H9 (cell line): ENCODE results near the gene TFPI. TPM values are rescaled to one million over a fixed set of nuclear protein-coding genes. Genes with fewer than 3 reads are reported as not detected.
"Not testable (repeated sequence)": the region's sequence is repeated elsewhere in the genome, so short reads cannot be mapped to it uniquely, and the experiment has no call there.

Source experiments
- DNase-seq: peaks from one replicate; pipeline ENCODE4 v3.0.0-alpha.2; 2017
- H2AFZ ChIP-seq: one replicate; pipeline ENCODE4 v1.6.1; 2013; ENCODE audit warnings: mild to moderate bottlenecking, low read length, control low read depth, moderate library complexity
- H2AK5ac ChIP-seq: 2 replicates; pipeline ENCODE4 v1.6.1; 2013; ENCODE audit warnings: low read length, control low read depth, mixed read lengths; ENCODE audit not compliant: insufficient read length
- H2BK120ac ChIP-seq: one replicate; pipeline ENCODE4 v1.6.1; 2013; ENCODE audit warnings: low read depth, mild to moderate bottlenecking, low read length, control low read depth, inconsistent platforms; ENCODE audit not compliant: poor library complexity, severe bottlenecking
- H2BK12ac ChIP-seq: 2 replicates; pipeline ENCODE4 v1.6.1; 2013; ENCODE audit warnings: low read length, control low read depth, mixed read lengths, low read depth; ENCODE audit not compliant: insufficient read length
- H2BK15ac ChIP-seq: 2 replicates; pipeline ENCODE4 v1.6.1; 2013; ENCODE audit warnings: low read depth, low read length, control low read depth
- H2BK20ac ChIP-seq: one replicate; pipeline ENCODE4 v1.6.1; 2013; ENCODE audit warnings: low read depth, mild to moderate bottlenecking, low read length, control low read depth, inconsistent platforms; ENCODE audit not compliant: poor library complexity, severe bottlenecking
- H2BK5ac ChIP-seq: 2 replicates; pipeline ENCODE4 v1.6.1; 2013; ENCODE audit warnings: low read length, control low read depth, mixed read lengths; ENCODE audit not compliant: insufficient read length
- H3K14ac ChIP-seq: 2 replicates; pipeline ENCODE4 v1.6.1; 2013; ENCODE audit warnings: low read length, control low read depth; ENCODE audit not compliant: insufficient read depth
- H3K18ac ChIP-seq: 2 replicates; pipeline ENCODE4 v1.6.1; 2013; ENCODE audit warnings: low read depth, mild to moderate bottlenecking, mixed read lengths, low read length, control low read depth; ENCODE audit not compliant: insufficient read length
- H3K23ac ChIP-seq: 2 replicates; pipeline ENCODE4 v1.6.1; 2013; ENCODE audit warnings: low read length, control low read depth, mixed read lengths, low read depth; ENCODE audit not compliant: insufficient read length
- H3K23me2 ChIP-seq: 2 replicates; pipeline ENCODE4 v1.6.1; 2013; ENCODE audit warnings: low read depth, mild to moderate bottlenecking, mixed read lengths, low read length, control low read depth; ENCODE audit not compliant: insufficient read length, poor library complexity, severe bottlenecking
- H3K27ac ChIP-seq: 2 replicates; pipeline ENCODE4 v1.5.1; 2013; ENCODE audit warnings: low read length, control low read depth, mixed read lengths, low read depth; ENCODE audit not compliant: insufficient read length
- H3K27me3 ChIP-seq: 2 replicates; pipeline ENCODE4 v1.6.1; 2013; ENCODE audit warnings: low read length, control low read depth, inconsistent platforms; ENCODE audit not compliant: insufficient read depth
- H3K4ac ChIP-seq: 2 replicates; pipeline ENCODE4 v1.6.1; 2013; ENCODE audit warnings: low read depth, mild to moderate bottlenecking, control low read depth, inconsistent platforms, low read length, moderate library complexity
- H3K4me1 ChIP-seq: 2 replicates; pipeline ENCODE4 v1.6.1; 2013; ENCODE audit warnings: low read length, control low read depth, inconsistent platforms; ENCODE audit not compliant: insufficient read depth
- H3K4me2 ChIP-seq: 2 replicates; pipeline ENCODE4 v1.6.1; 2013; ENCODE audit warnings: low read length, control low read depth, mixed read lengths; ENCODE audit not compliant: insufficient read length, insufficient read depth
- H3K56ac ChIP-seq: 2 replicates; pipeline ENCODE4 v1.6.1; 2013; ENCODE audit warnings: low read depth, mild to moderate bottlenecking, mixed read lengths, low read length, control low read depth; ENCODE audit not compliant: insufficient read length
- H3K79me1 ChIP-seq: 2 replicates; pipeline ENCODE4 v1.6.1; 2013; ENCODE audit warnings: low read depth, mild to moderate bottlenecking, moderate library complexity, low read length, control low read depth, inconsistent platforms; ENCODE audit not compliant: insufficient read depth, poor library complexity, severe bottlenecking
- H3K79me2 ChIP-seq: 2 replicates; pipeline ENCODE4 v1.6.1; 2013; ENCODE audit warnings: low read length, control low read depth, inconsistent platforms; ENCODE audit not compliant: insufficient read depth
- H3K9ac ChIP-seq: 2 replicates; pipeline ENCODE4 v1.6.1; 2013; ENCODE audit warnings: low read length, control low read depth, mixed read lengths; ENCODE audit not compliant: insufficient read length; ENCODE audit errors: extremely low read depth
- H3K9me3 ChIP-seq: one replicate; pipeline ENCODE4 v1.6.1; 2013; ENCODE audit warnings: low read depth, low read length, inconsistent platforms; ENCODE audit not compliant: control insufficient read depth
- H3T11ph ChIP-seq: one replicate; pipeline ENCODE4 v1.6.1; 2013; ENCODE audit warnings: mild to moderate bottlenecking, low read length, control low read depth, inconsistent platforms
- H4K20me1 ChIP-seq: one replicate; pipeline ENCODE4 v1.6.1; 2013; ENCODE audit not compliant: control insufficient read depth, insufficient read length, insufficient read depth
- H4K5ac ChIP-seq: 2 replicates; pipeline ENCODE4 v1.6.1; 2013; ENCODE audit warnings: low read depth, mild to moderate bottlenecking, mixed read lengths, low read length, control low read depth; ENCODE audit not compliant: insufficient read length
- H4K8ac ChIP-seq: replicated peaks from 2 replicates; pipeline ENCODE4 v1.6.1; 2013; ENCODE audit warnings: low read length, control low read depth, mixed read lengths, low read depth; ENCODE audit not compliant: insufficient read length
- H4K91ac ChIP-seq: 2 replicates; pipeline ENCODE4 v1.6.1; 2013; ENCODE audit warnings: low read depth, mild to moderate bottlenecking, moderate library complexity, mixed read lengths, low read length, control low read depth; ENCODE audit not compliant: insufficient read length
- H3K27ac Mint-ChIP-seq, 3 experiments: 2 replicates in 2 of 3; 3 replicates in 1 of 3; pipeline ENCODE4 v1.8.0; 2020 to 2021; ENCODE audit warnings: mixed read lengths in 3 of 3, mild to moderate bottlenecking in 1 of 3, moderate library complexity in 1 of 3
- H3K27me3 Mint-ChIP-seq: 2 replicates; pipeline ENCODE4 v1.8.0; 2021; ENCODE audit warnings: low read depth, mild to moderate bottlenecking, moderate library complexity, mixed read lengths
- H3K36me3 Mint-ChIP-seq, 3 experiments: 2 replicates in 2 of 3; 3 replicates in 1 of 3; pipeline ENCODE4 v1.8.0; 2020 to 2021; ENCODE audit warnings: low read depth in 3 of 3, mixed read lengths in 3 of 3; ENCODE audit not compliant: insufficient read depth in 1 of 3
- H3K4me1 Mint-ChIP-seq, 2 experiments: 2 replicates each; pipeline ENCODE4 v1.8.0; 2020; ENCODE audit warnings: mixed read lengths in 2 of 2
- H3K4me3 Mint-ChIP-seq, 2 experiments: 2 replicates in 1 of 2; 3 replicates in 1 of 2; pipeline ENCODE4 v1.8.0; 2020 to 2021; ENCODE audit warnings: mild to moderate bottlenecking in 2 of 2, mixed read lengths in 2 of 2, moderate library complexity in 1 of 2
- H3K9me3 Mint-ChIP-seq, 2 experiments: 2 replicates in 1 of 2; 3 replicates in 1 of 2; pipeline ENCODE4 v1.8.0; 2020; ENCODE audit warnings: mild to moderate bottlenecking in 2 of 2, mixed read lengths in 2 of 2, moderate library complexity in 1 of 2
- CTCF ChIP-seq: fragments of 200-600 bp; sonication (generic); conservative IDR thresholded peaks from 3 replicates; pipeline ENCODE4 v1.8.0; 2021; ENCODE audit warnings: antibody characterized with exemption, mild to moderate bottlenecking
- WGBS: extraction: QIAGEN DNeasy Blood & Tissue Kit; methylation state at CpG from one replicate; pipeline ENCODE4 v1.1.7; 2013; ENCODE audit warnings: missing lambda C conversion rate, low lambda C conversion rate, mixed read lengths; ENCODE audit not compliant: insufficient read length; ENCODE audit errors: extremely low coverage; 5-methylcytosine and 5-hydroxymethylcytosine counted together
- total RNA-seq: library from RNA; stranded (reverse); gene quantifications from 2 replicates; pipeline ENCODE4 v1.2.1, GENCODE V29; 2021

The TFPI gene
- total RNA-seq, 1 experiment from 2014 or later, result 5.8 TPM

- Histone ChIP-seq H4K8ac (no peak overlapping the region), H3K79me2 (no peaks in the 10 kb centered on the region), H2BK5ac (no peak overlapping the region), H2BK120ac (no peak overlapping the region), H3K4ac (no peak overlapping the region), H3K23ac (no peak overlapping the region), H3K9me3 (no peaks in the 10 kb centered on the region), H3K4me1 (no peaks in the 10 kb centered on the region), H3K56ac (no peak overlapping the region), H3K14ac (no peak overlapping the region), H4K91ac (no peak overlapping the region), H4K5ac (no peak overlapping the region), H3T11ph (no peak overlapping the region), H3K9ac (no peak overlapping the region), H3K79me1 (no peaks in the 10 kb centered on the region), H2BK12ac (no peak overlapping the region), H3K4me2 (no peak overlapping the region), H3K27ac (no peak overlapping the region), H4K20me1 (no peaks in the 10 kb centered on the region), H2BK20ac (no peak overlapping the region), H3K27me3 (no peaks in the 10 kb centered on the region), H3K23me2 (no peaks in the 10 kb centered on the region), H3K18ac (no peak overlapping the region), H2AK5ac (no peak overlapping the region), H2BK15ac (no peak overlapping the region), H2AFZ (no peak overlapping the region)
- TF ChIP-seq CTCF, result no peak
- H3K27me3 Mint-ChIP-seq, result no peaks in the 10 kb centered on the region
- H3K36me3 Mint-ChIP-seq, result peaks cover 4 to 7% (median 5%) of the 10 kb centered on the region in 3 experiments; a peak in 3 of 7 replicates
- H3K9me3 Mint-ChIP-seq, result peaks cover 10 to 13% of the 10 kb centered on the region in 2 experiments
- no peak overlapping the region for H3K4me3 Mint-ChIP-seq
- no peak for DNase-seq
- peak overlapping the region; percentile 0 to 71 (median 14); a peak in 4 of 7 replicates for H3K27ac Mint-ChIP-seq
- H3K4me1 Mint-ChIP-seq, result peaks cover 20 to 24% of the 10 kb centered on the region in 2 experiments
- WGBS, result no CpG with 5 or more reads among the region's 7 CpGs
These were observed 12.8 kb downstream of the TFPI start for GRCh38 chr2:187541086-187542085.

GRCh38 chr2:187538222-187538621 lies 16.0 kb downstream of the TFPI start:
- H2BK5ac ChIP-seq, H4K8ac ChIP-seq, H3K4me2 ChIP-seq, H2BK12ac ChIP-seq, H2BK20ac ChIP-seq, H3K27ac Mint-ChIP-seq, H3K27me3 ChIP-seq, H3K14ac ChIP-seq, H3K9ac ChIP-seq, H3K79me1 ChIP-seq, H2AFZ ChIP-seq, H3K56ac ChIP-seq, H2BK15ac ChIP-seq, H4K5ac ChIP-seq, H2AK5ac ChIP-seq, H3K9me3 ChIP-seq, H3K27me3 Mint-ChIP-seq, H3K4me3 Mint-ChIP-seq, H3T11ph ChIP-seq, H4K20me1 ChIP-seq, H3K23ac ChIP-seq, H3K18ac ChIP-seq, H3K23me2 ChIP-seq, H2BK120ac ChIP-seq, H3K79me2 ChIP-seq, H4K91ac ChIP-seq, DNase-seq, H3K4me1 ChIP-seq, H3K4ac ChIP-seq, H3K27ac ChIP-seq: not testable (repeated sequence)
- no CpG with 5 or more reads among the region's 2 CpGs for WGBS
- Mint-ChIP-seq H3K36me3 (peaks cover 15 to 35% (median 25%) of the 10 kb centered on the region in 3 experiments), H3K4me1 (peaks cover 13 to 15% of the 10 kb centered on the region in 2 experiments), H3K9me3 (peaks cover 20 to 26% of the 10 kb centered on the region in 2 experiments)
